Renal cortex interstitium (tissue), 11 donors: ENCODE results near the gene MYB. TPM values are rescaled to one million over a fixed set of nuclear protein-coding genes. Genes with fewer than 3 reads are reported as not detected.
"Not testable (repeated sequence)": the region's sequence is repeated elsewhere in the genome, so short reads cannot be mapped to it uniquely, and the experiment has no call there.

ENCODE experiments used
- DNase-seq, 11 donors: peaks; one replicate each; pipeline ENCODE4 v3.0.0-alpha.2; 2013; ENCODE audit warnings: low read depth in 9 of 11, low spot score in 4 of 11; ENCODE audit errors: extremely low read depth in 1 of 11
- polyA plus RNA-seq, 3 donors: library from polyadenylated mRNA; unstranded; fragments of 120-200 nt; gene quantifications; one replicate each; pipeline ENCODE4 v1.2.1, GENCODE V29; 2013; ENCODE audit not compliant: insufficient read length in 3 of 3

The MYB gene
- polyA plus RNA-seq, 3 donors = 3.9 to 5.5 (median 5.2) TPM

DNA sequence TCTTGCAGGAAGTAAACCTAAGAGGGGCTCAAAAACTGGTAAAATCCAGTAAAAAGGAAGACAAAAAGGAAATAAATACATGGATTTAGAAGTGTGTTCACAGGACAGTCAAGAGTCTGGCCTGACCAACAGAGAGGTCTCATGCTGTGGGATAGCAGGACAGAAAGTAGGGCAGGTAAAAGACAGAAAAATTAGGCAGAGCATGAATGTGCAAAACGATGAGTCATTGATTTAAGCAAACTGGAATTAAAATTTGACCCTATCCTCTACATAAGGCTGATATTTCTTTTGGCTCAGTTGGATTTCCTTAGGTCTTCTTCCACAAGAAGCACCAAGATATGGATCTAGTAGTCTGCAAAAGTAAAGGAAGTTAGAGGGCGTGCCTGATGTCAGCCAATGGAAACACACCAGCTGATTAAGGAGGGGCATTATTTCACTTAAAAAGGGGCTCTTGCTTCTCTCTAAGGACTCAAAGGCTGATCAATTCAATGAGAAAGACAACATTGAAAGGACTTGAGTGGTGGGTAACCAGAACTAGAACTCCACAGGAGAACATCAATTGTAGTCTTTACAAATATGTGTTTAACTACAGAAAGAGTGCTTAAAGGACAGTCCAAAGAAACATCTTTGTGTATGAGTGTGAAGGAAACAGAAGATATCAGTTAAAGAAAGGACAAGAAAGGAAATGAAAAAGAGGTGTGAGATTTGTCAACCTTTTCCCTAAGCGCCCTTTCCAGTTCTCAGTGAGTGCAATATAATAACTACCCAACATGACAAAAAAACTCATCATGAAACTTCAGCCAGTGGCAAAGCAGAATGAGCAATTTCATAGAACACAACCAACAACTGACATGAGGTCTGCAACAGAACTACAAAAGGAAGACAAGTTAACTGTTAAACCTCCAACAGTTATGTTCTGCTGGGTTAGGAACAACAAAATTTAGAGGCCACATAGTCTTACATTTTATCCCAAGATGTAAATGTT is 19.4 kb upstream of the MYB start:
- no peak for DNase-seq

DNA sequence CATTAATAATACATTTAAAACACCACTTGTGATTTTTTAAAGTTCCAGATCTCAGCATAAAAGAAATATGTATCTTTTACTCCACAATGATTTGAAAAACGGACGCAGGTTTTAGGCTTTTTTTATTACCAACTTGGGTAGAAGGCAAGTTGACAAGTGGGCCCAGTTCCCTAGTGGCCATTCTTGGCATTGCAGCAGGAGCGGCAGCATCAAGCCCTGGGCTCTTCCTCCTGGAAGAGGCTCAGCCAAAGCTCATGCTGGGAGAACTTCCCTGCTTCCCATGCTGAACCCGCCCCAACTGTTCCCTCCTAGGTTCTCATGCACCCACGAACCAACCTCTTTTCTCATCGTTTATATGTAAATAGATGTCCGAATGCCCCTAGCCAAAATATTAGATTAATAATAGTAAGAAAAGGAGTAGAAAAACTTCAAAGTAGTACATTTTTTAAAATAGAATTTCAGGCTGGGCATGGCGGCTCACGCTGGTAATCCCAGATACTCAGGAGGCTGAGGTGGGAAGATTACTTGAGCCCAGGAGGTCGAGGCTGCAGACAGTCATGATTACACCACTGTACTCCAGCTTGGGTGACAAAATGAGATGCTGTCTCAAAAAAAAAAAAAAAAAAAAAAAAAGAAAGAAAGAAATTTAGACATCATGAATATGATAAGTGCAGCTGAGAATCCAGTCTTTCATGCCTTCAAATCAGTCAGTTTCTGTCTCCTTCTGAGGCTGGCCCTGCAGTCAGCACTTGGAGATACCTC is 18.2 kb upstream of the MYB start:
- DNase-seq = no peak

DNA sequence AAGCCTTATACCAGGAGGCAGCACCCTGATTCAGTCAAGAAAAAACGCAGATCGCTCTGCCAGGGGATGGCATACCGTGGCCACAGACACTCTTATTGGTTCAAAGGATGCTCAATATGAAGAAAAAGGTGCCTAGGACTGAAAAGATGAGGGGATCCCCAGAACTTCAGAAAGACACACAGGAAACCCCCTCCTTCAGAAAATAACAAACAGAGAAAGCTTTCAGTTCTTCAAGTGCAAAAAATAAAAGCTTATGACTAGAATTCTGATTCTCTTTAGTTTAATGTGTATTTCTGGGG is 17.7 kb upstream of the MYB start:
- no peak for DNase-seq

DNA sequence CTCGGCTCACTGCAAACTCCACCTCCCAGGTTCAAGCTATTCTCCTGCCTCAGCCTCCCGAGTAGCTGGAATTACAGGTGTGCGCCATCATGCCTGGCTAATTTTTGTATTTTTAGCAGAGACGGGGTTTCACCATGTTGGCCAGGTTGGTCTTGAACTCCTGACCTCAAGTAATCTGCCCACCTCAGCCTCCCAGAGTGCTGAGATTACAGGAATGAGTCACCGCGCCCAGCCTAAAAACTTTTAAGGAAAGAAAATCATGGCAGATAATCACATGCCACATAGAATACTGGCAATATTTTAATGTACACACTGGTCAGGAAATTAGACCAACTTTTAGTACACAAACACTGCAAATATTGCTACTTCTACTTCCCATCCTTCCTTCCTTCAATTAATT is 16.7 kb upstream of the MYB start:
- not testable (repeated sequence) for DNase-seq

DNA sequence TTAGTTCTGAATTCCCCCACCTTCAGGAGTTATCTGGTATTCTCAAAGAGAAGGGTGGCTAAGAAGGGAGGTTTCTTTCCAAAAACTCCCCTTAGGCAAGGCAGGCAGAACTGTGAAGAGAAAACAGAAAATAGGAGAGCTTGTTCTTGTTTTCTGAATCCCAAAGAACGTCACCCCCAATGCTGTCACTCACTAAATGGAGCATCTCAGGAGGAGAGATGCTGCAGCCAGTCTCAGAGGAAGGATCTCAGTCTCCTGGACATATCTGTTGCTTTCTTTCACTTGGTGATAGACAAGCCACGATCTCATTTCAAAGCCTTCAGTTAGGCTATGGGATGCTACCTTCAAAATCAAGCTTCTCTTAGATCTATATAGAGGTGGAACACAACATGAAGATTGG is 16.1 kb upstream of the MYB start:
- DNase-seq = no peak

DNA sequence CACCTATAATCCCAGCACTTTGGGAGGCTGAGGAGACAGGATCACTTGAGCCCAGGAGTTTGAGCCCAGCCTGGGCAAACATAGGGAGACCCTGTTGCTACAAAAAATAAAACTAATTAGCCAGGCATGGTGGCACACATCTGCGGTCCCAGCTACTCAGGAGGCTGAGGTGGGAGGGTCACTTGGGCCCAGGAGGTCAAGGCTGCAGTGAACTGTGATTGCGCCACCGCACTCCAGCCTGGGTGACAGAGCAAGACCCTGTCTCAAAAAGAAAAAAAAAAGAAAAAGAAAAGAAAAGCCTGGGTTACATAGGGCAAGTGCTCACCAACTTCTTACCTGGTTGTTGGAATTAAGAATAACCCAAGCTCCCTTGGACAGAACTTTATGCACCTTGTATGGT is 14.6 kb upstream of the MYB start:
- DNase-seq = no peak

DNA sequence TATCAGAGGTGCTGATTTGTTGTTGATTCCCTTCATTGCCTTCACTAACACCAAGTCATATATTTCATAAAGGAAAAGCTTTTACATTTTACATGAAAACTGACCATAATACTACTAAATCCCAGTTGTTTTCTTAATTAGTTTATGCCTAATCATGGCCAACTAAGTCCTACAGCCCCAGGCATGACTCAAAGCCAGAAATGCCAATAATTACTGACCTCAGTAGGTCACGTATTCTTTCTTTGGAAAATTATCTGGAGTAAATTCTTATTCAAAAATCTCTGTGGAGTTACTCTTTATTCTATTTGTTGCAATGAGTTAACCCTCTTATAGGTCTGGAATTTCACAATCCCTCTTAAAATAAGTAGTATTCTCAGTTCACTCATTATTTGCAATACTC is 13.5 kb upstream of the MYB start:
- DNase-seq = no peak

DNA sequence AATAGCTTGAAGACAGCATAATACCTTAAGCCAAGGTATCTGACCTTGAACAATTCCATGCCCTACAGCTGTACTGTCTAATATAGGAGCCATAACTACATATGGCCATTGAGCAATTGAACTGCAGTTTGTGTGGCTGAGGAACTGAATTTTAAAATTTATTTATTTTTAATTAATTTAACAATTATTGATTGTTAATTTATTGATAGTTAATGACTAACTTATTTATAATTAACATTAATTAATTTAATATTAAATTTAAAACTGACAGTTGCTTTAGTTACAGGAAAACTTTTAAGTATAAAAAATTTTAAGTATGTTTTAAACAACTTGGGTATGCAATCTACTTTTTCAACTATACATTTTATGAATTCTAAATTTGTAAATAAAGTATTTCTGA is 12.3 kb upstream of the MYB start:
- no peak for DNase-seq

DNA sequence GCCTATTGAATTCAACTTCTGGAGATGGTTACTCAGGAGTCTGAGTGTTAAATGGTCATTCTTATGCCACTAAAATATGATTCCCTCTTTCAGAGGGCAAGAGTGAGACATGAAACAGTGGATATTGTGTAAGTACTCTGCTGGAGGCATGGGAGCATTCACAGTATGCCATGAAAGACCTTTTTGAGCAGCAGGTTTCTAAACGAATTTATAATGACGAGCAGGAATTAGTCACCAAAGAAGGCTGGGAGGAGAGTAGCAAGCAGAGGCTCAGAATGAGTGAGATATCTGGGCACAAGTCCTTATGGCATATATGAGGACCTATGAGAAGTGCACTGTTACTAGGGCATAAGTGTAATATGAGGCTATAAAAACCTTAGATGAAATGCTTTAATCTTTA is 10.9 kb upstream of the MYB start:
- no peak for DNase-seq

DNA sequence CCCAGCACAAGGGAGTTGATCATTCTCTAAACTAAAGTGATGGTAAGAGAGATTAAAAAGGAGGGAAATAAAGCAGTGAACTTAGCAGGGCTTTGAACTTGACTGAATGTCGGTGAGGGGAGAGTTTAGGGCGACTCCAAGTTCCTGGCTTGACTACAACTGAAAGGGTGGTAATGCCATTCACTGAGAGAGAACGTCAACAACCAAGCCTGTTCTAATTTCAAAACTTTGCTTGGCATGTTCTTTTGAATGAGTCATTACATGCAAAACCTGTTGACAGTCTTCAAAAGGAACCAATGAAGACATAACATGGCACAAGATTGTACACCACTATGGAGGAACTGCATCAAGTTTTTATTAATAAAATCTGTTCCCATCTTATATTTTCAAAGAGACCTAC is 10.3 kb upstream of the MYB start:
- DNase-seq = no peak

DNA sequence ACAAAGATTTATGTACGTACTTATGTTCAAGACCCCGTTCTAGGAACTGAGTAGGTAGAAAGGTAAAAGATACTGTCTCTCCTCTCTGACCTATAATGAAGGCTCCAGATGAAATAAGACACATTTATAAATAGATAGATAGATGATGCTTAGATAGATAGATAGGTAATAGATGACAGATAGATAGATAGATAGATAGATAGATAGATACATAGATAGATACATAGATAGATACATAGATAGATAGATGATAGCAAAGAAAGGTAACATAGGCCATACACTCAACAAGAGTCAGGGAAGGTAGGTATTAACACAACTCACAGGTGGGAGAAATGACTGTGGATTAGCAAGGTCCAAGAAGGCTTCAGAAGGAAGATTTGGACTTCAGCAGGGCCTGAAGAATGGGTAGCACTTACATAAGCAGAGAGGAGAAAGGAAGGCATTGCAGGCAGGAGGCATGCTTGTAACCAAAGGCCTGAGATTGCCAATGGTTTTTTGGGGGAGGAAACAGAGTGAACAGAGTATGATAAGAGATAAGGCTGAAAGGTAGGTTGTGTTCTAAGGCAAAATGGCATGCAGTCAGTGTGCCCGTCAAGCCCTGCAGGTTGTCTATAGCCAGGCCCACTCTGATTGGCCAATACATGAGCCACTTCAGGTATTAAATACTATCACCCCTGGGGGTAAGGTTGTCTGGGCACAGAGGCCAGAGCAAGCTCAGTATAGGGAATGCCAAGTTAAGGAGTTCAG is 7.7 kb upstream of the MYB start:
- no peak for DNase-seq

DNA sequence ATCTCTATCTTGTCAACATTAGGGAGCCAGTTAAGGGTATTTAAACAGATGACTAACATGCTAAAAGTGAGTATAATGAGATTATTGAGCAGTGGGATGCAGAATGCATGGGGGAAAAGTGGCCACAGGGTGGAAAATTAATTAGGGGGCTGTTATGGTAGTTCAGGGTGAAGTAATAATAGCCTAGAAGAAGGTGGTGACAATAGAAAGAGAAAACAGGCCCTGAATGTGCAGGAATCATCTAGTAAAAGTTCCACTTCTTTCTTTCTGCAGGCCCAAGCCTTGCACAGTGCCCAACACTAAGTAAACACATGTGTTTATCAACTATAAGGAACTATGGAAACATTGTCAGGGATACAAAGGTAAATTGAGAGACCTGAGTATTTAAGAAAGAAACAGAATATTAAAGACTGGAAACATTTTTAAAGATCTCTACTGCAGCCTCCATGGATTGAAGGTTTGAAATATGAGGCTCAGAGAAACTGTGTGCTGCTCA is 7.1 kb upstream of the MYB start:
- DNase-seq = no peak

DNA sequence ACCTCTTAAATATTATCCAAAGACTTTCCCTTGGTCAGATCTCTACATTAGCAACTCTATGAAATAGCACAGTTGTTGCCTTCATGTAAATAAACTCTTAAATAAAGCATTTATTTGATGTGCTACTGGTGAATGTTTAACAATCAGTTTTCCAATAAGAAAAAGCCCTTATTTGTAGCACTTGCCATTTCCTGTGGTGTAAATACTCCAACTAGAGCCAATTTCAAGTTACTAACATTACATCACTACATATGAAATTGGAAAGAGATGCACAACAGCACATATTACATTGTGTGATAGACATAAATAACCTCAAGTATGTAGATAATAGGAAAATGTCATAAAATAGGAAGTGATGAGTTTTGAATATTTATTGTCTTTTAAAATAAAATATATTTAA is 5.0 kb upstream of the MYB start:
- no peak for DNase-seq

DNA sequence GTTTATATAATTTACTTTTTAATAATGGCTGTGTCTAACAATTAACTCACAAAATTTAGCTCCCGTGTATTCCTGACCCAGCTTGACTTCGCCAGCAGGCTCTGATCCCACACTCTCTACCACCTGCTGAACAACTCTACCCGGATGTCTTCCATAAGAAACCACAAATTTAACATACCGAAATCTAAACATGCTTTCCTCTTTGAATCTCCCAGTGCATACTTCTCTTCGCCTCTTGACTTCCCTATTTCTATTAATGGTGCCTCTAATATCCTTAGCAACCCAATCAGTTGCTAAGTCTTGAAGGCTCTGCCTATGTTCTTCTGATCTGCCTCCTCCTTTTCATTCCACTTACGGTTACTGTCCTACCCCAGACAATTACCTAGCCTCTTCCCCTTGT is 4.6 kb upstream of the MYB start:
- DNase-seq = no peak

DNA sequence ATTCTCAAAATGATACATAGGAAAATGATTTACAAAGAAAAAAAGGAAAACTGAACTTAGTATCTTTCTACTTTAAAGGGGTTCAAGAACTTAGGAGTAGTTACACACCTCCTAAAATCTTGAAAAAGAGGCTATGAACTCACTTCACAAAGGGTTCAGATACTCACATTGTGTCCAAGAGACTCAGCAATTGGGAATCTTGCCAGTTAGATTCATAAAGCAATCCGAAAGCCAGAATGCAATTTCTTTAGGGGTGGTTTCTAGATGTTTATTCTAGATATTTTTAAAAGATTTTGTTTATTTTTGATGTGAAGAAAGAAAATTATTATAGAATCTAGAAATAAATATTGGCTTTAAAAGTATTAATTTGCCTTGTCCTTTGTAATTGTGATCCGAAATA is 1.7 kb upstream of the MYB start:
- DNase-seq = no peak

DNA sequence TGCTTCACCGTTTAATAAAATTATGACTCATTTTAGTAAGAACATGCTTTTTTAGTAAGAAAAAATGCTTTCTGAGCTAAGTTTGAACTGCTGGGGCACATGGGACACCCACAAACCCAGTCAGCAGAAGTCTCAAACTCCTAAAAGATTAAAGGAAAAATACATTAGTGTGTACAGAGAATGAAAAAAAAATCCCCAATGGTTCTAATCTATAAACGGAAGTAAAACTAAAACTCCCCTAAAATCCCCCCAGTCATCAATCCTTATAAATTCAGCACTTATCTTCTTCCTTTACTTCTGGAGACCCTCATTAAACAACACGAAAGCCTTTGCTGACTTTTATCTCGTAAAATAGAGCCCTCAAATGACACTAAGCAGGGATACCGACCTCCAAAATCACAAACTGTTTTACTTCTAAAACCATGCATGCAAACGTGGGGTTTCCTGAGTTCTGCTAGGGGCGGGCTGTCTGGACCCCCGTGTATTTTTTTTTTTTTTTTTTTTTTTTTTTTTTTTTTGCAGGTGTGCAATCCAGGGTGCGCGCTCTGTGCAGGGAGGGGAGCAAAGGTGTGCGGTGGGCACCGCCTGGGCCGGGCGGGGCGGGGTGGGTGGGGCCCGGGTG is 1.1 kb upstream of the MYB start:
- DNase-seq = peak in 1 of 11 donors; percentile 1

DNA sequence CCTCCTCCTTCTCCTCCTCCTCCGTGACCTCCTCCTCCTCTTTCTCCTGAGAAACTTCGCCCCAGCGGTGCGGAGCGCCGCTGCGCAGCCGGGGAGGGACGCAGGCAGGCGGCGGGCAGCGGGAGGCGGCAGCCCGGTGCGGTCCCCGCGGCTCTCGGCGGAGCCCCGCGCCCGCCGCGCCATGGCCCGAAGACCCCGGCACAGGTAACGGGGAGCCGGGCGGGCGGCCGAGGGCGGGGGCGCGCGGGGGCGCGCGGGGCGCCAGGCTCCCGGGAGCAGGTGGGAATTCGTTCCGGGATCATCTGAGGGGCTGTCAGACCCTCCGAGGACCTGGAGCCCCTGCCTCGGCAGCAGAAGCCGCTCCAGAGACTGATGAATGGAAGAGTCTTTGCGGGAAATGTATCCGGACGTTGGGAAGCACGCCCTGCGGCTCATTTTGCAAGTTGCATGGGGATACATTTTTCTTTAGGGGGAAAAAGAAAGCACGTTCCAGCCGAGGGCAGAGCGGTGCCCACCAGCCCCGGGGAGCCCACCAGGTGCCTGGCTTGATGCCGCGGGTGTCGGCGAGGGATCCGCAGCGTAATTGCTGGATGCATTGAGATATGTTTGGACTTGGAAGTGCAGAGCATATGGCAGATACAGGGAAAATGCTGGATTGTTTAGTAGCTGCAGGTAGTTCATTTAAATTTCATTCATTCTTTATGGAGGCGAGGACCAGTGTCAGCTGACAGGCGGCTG is 394 bp downstream of the MYB start:
- DNase-seq = peak in 3 of 11 donors; percentile 7 to 15 (median 8)
